Activated T-cell treated with anti-CD3 and anti-CD28 coated beads, Interleukin-2, amount 50 U/mL, for 72 hours (primary cell): ENCODE data around the gene ALG9. TPM values are rescaled to one million over a fixed set of nuclear protein-coding genes. Genes with fewer than 3 reads are reported as not detected.
"Not testable (repeated sequence)": the region's sequence is repeated elsewhere in the genome, so short reads cannot be mapped to it uniquely, and the experiment has no call there.

Experiments
- ATAC-seq, 2 donors: fragments of 150-1000 bp; cut with Tn5 transposase; replicated peaks in 1 of 2; 2 replicates each; pipeline ENCODE4 v1.10.0; 2021; ENCODE audit warnings: moderate library complexity in 2 of 2, mild to moderate bottlenecking in 1 of 2
- DNase-seq, 2 donors: peaks; one replicate each; pipeline ENCODE4 v3.0.0; 2021 to 2022; ENCODE audit warnings: mixed read lengths in 1 of 2
- H3K27ac Mint-ChIP-seq: one replicate; pipeline ENCODE4 v1.8.0; 2022; ENCODE audit warnings: mild to moderate bottlenecking, moderate library complexity, mixed read lengths
- H3K27me3 Mint-ChIP-seq: one replicate; pipeline ENCODE4 v1.8.0; 2022; ENCODE audit warnings: low read depth, mixed read lengths
- H3K36me3 Mint-ChIP-seq, 2 donors: one replicate each; pipeline ENCODE4 v1.8.0; 2022; ENCODE audit warnings: mixed read lengths in 2 of 2, mild to moderate bottlenecking in 1 of 2; ENCODE audit not compliant: insufficient read depth in 2 of 2
- H3K4me1 Mint-ChIP-seq: one replicate; pipeline ENCODE4 v1.8.0; 2022; ENCODE audit warnings: low read depth, mixed read lengths
- H3K4me3 Mint-ChIP-seq, 2 donors: one replicate each; pipeline ENCODE4 v1.8.0; 2022; ENCODE audit warnings: mild to moderate bottlenecking in 2 of 2, mixed read lengths in 2 of 2, moderate library complexity in 2 of 2
- H3K9me3 Mint-ChIP-seq, 2 donors: one replicate each; pipeline ENCODE4 v1.8.0; 2022; ENCODE audit warnings: mixed read lengths in 2 of 2
- total RNA-seq, 2 donors: library from RNA; stranded (reverse); gene quantifications; one replicate each; pipeline ENCODE4 v1.2.3, GENCODE V29; 2022

The ALG9 gene
- total RNA-seq, 2 donors from 2014 or later: 46.1 to 52.5 TPM

- H3K4me1 Mint-ChIP-seq: no peaks in the 10 kb centered on the region
- peaks cover 34% of the 10 kb centered on the region for H3K27me3 Mint-ChIP-seq
Observed at GRCh38 chr11:111910676-111911562, 39.5 kb upstream of the ALG9 start.

GRCh38 chr11:111909378-111909777 is 38.0 kb upstream of the ALG9 start:
- ATAC-seq: no peak

More at GRCh38 chr11:111910676-111911562, 39.5 kb upstream of the ALG9 start:
- DNase-seq (no peak), ATAC-seq (no peak)
- H3K4me3 Mint-ChIP-seq: no peak overlapping the region
- H3K27ac Mint-ChIP-seq: no peak overlapping the region
- no peaks in the 10 kb centered on the region for H3K36me3 Mint-ChIP-seq
- no peaks in the 10 kb centered on the region for H3K9me3 Mint-ChIP-seq

GRCh38 chr11:111908639-111909305 is 37.4 kb upstream of the ALG9 start:
- Mint-ChIP-seq H3K9me3 (peaks cover 0 to 3% of the 10 kb centered on the region in 2 donors), H3K27me3 (peaks cover 32% of the 10 kb centered on the region), H3K27ac (no peak overlapping the region), H3K4me1 (no peaks in the 10 kb centered on the region), H3K36me3 (peaks cover 0 to 4% of the 10 kb centered on the region in 2 donors), H3K4me3 (no peak overlapping the region)
- ATAC-seq (no peak), DNase-seq (no peak)

More at GRCh38 chr11:111909378-111909777, 38.0 kb upstream of the ALG9 start:
- peaks cover 0 to 4% of the 10 kb centered on the region in 2 donors for H3K36me3 Mint-ChIP-seq
- H3K4me1 Mint-ChIP-seq: no peaks in the 10 kb centered on the region
- DNase-seq: no peak
- no peak overlapping the region for H3K4me3 Mint-ChIP-seq
- peaks cover 32% of the 10 kb centered on the region for H3K27me3 Mint-ChIP-seq
- H3K27ac Mint-ChIP-seq: no peak overlapping the region
- peaks cover 0 to 3% of the 10 kb centered on the region in 2 donors for H3K9me3 Mint-ChIP-seq

- Mint-ChIP-seq H3K4me1 (no peaks in the 10 kb centered on the region), H3K9me3 (peaks cover 0 to 3% of the 10 kb centered on the region in 2 donors), H3K4me3 (no peak overlapping the region), H3K27me3 (peaks cover 28% of the 10 kb centered on the region), H3K27ac (no peak overlapping the region), H3K36me3 (peaks cover 0 to 4% of the 10 kb centered on the region in 2 donors)
- DNase-seq (no peak), ATAC-seq (no peak)
Observed at GRCh38 chr11:111906680-111907079, 35.3 kb upstream of the ALG9 start.

GRCh38 chr11:111905411-111905810 is 34.0 kb upstream of the ALG9 start:
- Mint-ChIP-seq H3K9me3 (peaks cover 0 to 3% of the 10 kb centered on the region in 2 donors), H3K4me1 (no peaks in the 10 kb centered on the region), H3K36me3 (peaks cover 0 to 4% of the 10 kb centered on the region in 2 donors), H3K27ac (no peak overlapping the region), H3K27me3 (peaks cover 15% of the 10 kb centered on the region), H3K4me3 (no peak overlapping the region)
- DNase-seq (no peak), ATAC-seq (no peak)

- Mint-ChIP-seq H3K4me3 (no peak overlapping the region), H3K4me1 (no peaks in the 10 kb centered on the region), H3K27me3 (no peaks in the 10 kb centered on the region)
Observed at GRCh38 chr11:111886844-111887243, 15.5 kb upstream of the ALG9 start.

GRCh38 chr11:111886032-111886431 is 14.7 kb upstream of the ALG9 start:
- Mint-ChIP-seq H3K4me1 (no peaks in the 10 kb centered on the region), H3K36me3 (no peaks in the 10 kb centered on the region), H3K9me3 (no peaks in the 10 kb centered on the region)

More at GRCh38 chr11:111886844-111887243, 15.5 kb upstream of the ALG9 start:
- no peak overlapping the region for H3K27ac Mint-ChIP-seq
- ATAC-seq (no peak), DNase-seq (no peak)
- no peaks in the 10 kb centered on the region for H3K36me3 Mint-ChIP-seq
- H3K9me3 Mint-ChIP-seq: no peaks in the 10 kb centered on the region

GRCh38 chr11:111885053-111885452 is 13.7 kb upstream of the ALG9 start:
- H3K27me3 Mint-ChIP-seq, H3K4me3 Mint-ChIP-seq, H3K4me1 Mint-ChIP-seq, H3K27ac Mint-ChIP-seq, ATAC-seq, H3K9me3 Mint-ChIP-seq, DNase-seq, H3K36me3 Mint-ChIP-seq: not testable (repeated sequence)

More at GRCh38 chr11:111886032-111886431, 14.7 kb upstream of the ALG9 start:
- H3K4me3 Mint-ChIP-seq: no peak overlapping the region
- DNase-seq (no peak), ATAC-seq (no peak)
- no peaks in the 10 kb centered on the region for H3K27me3 Mint-ChIP-seq
- H3K27ac Mint-ChIP-seq: no peak overlapping the region

GRCh38 chr11:111882202-111882601 is 10.8 kb upstream of the ALG9 start:
- Mint-ChIP-seq H3K9me3 (peaks cover 0 to 2% of the 10 kb centered on the region in 2 donors), H3K4me1 (peaks cover 14% of the 10 kb centered on the region), H3K27me3 (no peaks in the 10 kb centered on the region), H3K27ac (no peak overlapping the region), H3K4me3 (no peak overlapping the region), H3K36me3 (peaks cover 2 to 5% of the 10 kb centered on the region in 2 donors)
- DNase-seq (no peak), ATAC-seq (no peak)

- H3K4me3 Mint-ChIP-seq: peak overlapping the region; percentile 93 to 97
- peak overlapping the region; percentile 98 for H3K27ac Mint-ChIP-seq
- H3K27me3 Mint-ChIP-seq: no peaks in the 10 kb centered on the region
- peaks cover 14% of the 10 kb centered on the region for H3K4me1 Mint-ChIP-seq
- DNase-seq (no peak), ATAC-seq (peak; percentile 4 to 5)
- H3K9me3 Mint-ChIP-seq: peaks cover 0 to 2% of the 10 kb centered on the region in 2 donors
- peaks cover 2 to 8% of the 10 kb centered on the region in 2 donors for H3K36me3 Mint-ChIP-seq
Observed at GRCh38 chr11:111879637-111879960, 8.2 kb upstream of the ALG9 start.

GRCh38 chr11:111878849-111879636 is 7.7 kb upstream of the ALG9 start, which contains the start of the genes CFAP68 and FDXACB1:
TSS of gene CFAP68 (plus strand) at chr11:111879541. CDS start at chr11:111879561, 20 bp downstream.
TSS of gene FDXACB1 (minus strand) at chr11:111879165. CDS start at chr11:111879132, 33 bp downstream.
- peak within 1 kb of the TSS; percentile 93 to 97 for H3K4me3 Mint-ChIP-seq
- H3K36me3 Mint-ChIP-seq: peaks cover 2 to 10% of the 10 kb centered on the region in 2 donors
- H3K27me3 Mint-ChIP-seq: no peaks in the 10 kb centered on the region
- ATAC-seq (peak; percentile 94 to 95), DNase-seq (peak; percentile 93 to 95)
- peak within 1 kb of the TSS; percentile 98 for H3K27ac Mint-ChIP-seq
- H3K4me1 Mint-ChIP-seq: peaks cover 14% of the 10 kb centered on the region
- H3K9me3 Mint-ChIP-seq: peaks cover 0 to 2% of the 10 kb centered on the region in 2 donors

GRCh38 chr11:111878385-111878848 is 7.0 kb upstream of the ALG9 start:
- H3K36me3 Mint-ChIP-seq: peaks cover 2 to 10% of the 10 kb centered on the region in 2 donors
- H3K4me3 Mint-ChIP-seq: peak overlapping the region; percentile 93 to 97
- H3K27me3 Mint-ChIP-seq: no peaks in the 10 kb centered on the region
- H3K27ac Mint-ChIP-seq: peak overlapping the region; percentile 98
- H3K4me1 Mint-ChIP-seq: peaks cover 14% of the 10 kb centered on the region
- ATAC-seq (no peak), DNase-seq (no peak)
- H3K9me3 Mint-ChIP-seq: peaks cover 0 to 2% of the 10 kb centered on the region in 2 donors
